GM10266 (cell line): ENCODE measurements around the gene KRTAP10-1.
"Not testable (repeated sequence)": the region's sequence is repeated elsewhere in the genome, so short reads cannot be mapped to it uniquely, and the experiment has no call there.

ENCODE experiments used
- DNase-seq: peaks from one replicate; pipeline ENCODE4 v3.0.0; 2012; ENCODE audit errors: extremely low spot score
- CTCF ChIP-seq: IDR thresholded peaks from 2 replicates; pipeline ENCODE4 v1.5.1; 2012; ENCODE audit warnings: mild to moderate bottlenecking, low read depth; ENCODE audit not compliant: control insufficient read depth, insufficient read depth; ENCODE audit errors: missing control alignments

Gene KRTAP10-1

GRCh38 chr21:44506279-44507255 lies 33.4 kb downstream of the KRTAP10-1 start:
- DNase-seq, result no peak
- no peak for TF ChIP-seq CTCF

GRCh38 chr21:44505673-44506278 lies 34.2 kb downstream of the KRTAP10-1 start:
- DNase-seq, result no peak
- no peak for TF ChIP-seq CTCF

GRCh38 chr21:44503901-44504399 lies 36.0 kb downstream of the KRTAP10-1 start:
- no peak for DNase-seq
- TF ChIP-seq CTCF, result no peak

GRCh38 chr21:44503006-44503889 lies 36.7 kb downstream of the KRTAP10-1 start:
- DNase-seq, result not testable (repeated sequence)

GRCh38 chr21:44502171-44502958 lies 37.6 kb downstream of the KRTAP10-1 start:
- TF ChIP-seq CTCF, result no peak
- no peak for DNase-seq

- no peak for DNase-seq
- TF ChIP-seq CTCF, result no peak
Observed at GRCh38 chr21:44500111-44500510, 39.9 kb downstream of the KRTAP10-1 start.
